Measurements from ENCODE around the gene NEK8. TPM values are rescaled to one million over a fixed set of nuclear protein-coding genes. Genes with fewer than 3 reads are reported as not detected.

The NEK8 gene
- total RNA-seq, 1 donor from 2014 or later: 29.7 TPM

DNA sequence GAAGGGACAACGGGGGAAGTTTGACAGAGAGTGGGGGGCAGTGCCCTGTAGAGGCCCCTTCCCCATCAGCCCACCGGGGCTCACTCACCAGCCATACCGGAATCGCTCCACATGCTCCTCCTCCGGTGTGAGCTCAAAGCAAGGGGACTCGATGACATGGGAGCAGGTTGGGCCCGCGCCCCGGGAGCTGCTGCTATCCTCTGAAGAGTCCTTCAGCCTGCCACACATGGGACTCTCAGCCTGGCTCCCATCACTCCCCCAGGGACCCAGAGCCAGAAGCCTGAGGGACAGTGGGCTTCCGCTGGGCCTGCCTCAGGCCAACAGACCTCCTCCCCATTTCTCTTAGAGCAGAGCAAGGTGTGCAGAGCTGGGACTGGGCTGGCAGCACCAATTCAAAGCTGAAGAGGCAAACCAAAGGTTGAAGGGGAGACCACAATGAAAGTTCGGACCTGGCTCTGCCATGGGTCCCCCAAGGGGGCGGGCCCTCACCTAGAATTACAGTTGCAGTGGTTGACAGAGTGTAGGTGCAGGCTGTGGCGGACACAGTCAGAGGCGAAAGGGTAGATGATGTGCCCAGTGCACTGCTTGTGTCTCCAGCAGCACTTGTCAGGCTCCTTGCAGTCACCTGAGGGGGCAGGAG, 24.2 kb upstream of the NEK8 start:
- intact Hi-C loops (cut with micrococcal nuclease): no loop called here
- peaks cover 59% of the 10 kb centered on the region for H3K36me3 Mint-ChIP-seq (ENCODE audit: low read depth)
- TF ChIP-seq, protein P1, sequence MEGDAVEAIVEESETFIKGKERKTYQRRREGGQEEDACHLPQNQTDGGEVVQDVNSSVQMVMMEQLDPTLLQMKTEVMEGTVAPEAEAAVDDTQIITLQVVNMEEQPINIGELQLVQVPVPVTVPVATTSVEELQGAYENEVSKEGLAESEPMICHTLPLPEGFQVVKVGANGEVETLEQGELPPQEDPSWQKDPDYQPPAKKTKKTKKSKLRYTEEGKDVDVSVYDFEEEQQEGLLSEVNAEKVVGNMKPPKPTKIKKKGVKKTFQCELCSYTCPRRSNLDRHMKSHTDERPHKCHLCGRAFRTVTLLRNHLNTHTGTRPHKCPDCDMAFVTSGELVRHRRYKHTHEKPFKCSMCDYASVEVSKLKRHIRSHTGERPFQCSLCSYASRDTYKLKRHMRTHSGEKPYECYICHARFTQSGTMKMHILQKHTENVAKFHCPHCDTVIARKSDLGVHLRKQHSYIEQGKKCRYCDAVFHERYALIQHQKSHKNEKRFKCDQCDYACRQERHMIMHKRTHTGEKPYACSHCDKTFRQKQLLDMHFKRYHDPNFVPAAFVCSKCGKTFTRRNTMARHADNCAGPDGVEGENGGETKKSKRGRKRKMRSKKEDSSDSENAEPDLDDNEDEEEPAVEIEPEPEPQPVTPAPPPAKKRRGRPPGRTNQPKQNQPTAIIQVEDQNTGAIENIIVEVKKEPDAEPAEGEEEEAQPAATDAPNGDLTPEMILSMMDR (IDR thresholded peaks at IDR 0.05): no peak
- ATAC-seq (ENCODE audit: low read depth) (no peak), DNase-seq (no peak)
- no peaks in the 10 kb centered on the region for H3K4me1 Mint-ChIP-seq
- POLR2A ChIA-PET: interaction anchor here (0.7 kb wide), 1 partner anchor 204 kb away, joined by 3 read pairs; no protein-coding TSS in a partner anchor
- no peak overlapping the region for H3K4me3 Mint-ChIP-seq
- no peak overlapping the region for H3K27ac Mint-ChIP-seq
- H3K27me3 Mint-ChIP-seq: no peaks in the 10 kb centered on the region
- H3K9me3 Mint-ChIP-seq: no peaks in the 10 kb centered on the region
- CTCF ChIA-PET: interaction anchor here (1.1 to 1.2 kb wide), 2 partner anchors 59 to 60 kb away, joined by 4 read pairs; no protein-coding TSS in a partner anchor

- ChIA-PET CTCF (interaction anchor here (1.2 kb wide), 1 partner anchor 59 kb away, joined by 4 read pairs; no protein-coding TSS in a partner anchor), POLR2A (interaction anchor here (0.6 kb wide), 1 partner anchor 59 kb away, joined by 13 read pairs; no protein-coding TSS in a partner anchor)
- no peak overlapping the region for H3K27ac Mint-ChIP-seq
- ATAC-seq (ENCODE audit: low read depth) (no peak), DNase-seq (no peak)
- H3K27me3 Mint-ChIP-seq: no peaks in the 10 kb centered on the region
- TF ChIP-seq, protein P1 (IDR thresholded peaks at IDR 0.05): no peak
- intact Hi-C loops (cut with micrococcal nuclease): no loop called here
- peaks cover 51% of the 10 kb centered on the region for H3K36me3 Mint-ChIP-seq (ENCODE audit: low read depth)
- H3K4me1 Mint-ChIP-seq: peaks cover 2% of the 10 kb centered on the region
- no peak overlapping the region for H3K4me3 Mint-ChIP-seq
- no peaks in the 10 kb centered on the region for H3K9me3 Mint-ChIP-seq
Observed at GRCh38 chr17:28705074-28705659, 23.4 kb upstream of the NEK8 start.

- Mint-ChIP-seq H3K4me3 (no peak overlapping the region), H3K27ac (no peak overlapping the region), H3K9me3 (no peaks in the 10 kb centered on the region), H3K27me3 (no peaks in the 10 kb centered on the region), H3K4me1 (peaks cover 7% of the 10 kb centered on the region), H3K36me3 (ENCODE audit: low read depth) (peaks cover 44% of the 10 kb centered on the region)
- POLR2A ChIA-PET: interaction anchor here (1.3 kb wide), 1 partner anchor 14 kb away, joined by 3 read pairs; the partner anchor contains the start of gene RPL23A
- ATAC-seq (ENCODE audit: low read depth) (no peak), DNase-seq (no peak)
- TF ChIP-seq, protein P1 (IDR thresholded peaks at IDR 0.05): no peak
- CTCF ChIA-PET: interaction anchor here (0.6 kb wide), 1 partner anchor 59 kb away, joined by 3 read pairs; no protein-coding TSS in a partner anchor
- intact Hi-C loops (cut with micrococcal nuclease): no loop called here
Observed at GRCh38 chr17:28705728-28706334, 22.8 kb upstream of the NEK8 start.

GRCh38 chr17:28706471-28707338, 21.9 kb upstream of the NEK8 start:
- Mint-ChIP-seq H3K4me1 (peaks cover 11% of the 10 kb centered on the region), H3K4me3 (no peak overlapping the region), H3K27me3 (no peaks in the 10 kb centered on the region), H3K36me3 (ENCODE audit: low read depth) (peaks cover 36% of the 10 kb centered on the region), H3K9me3 (no peaks in the 10 kb centered on the region), H3K27ac (no peak overlapping the region)
- CTCF ChIA-PET: interaction anchor here (0.6 to 1.6 kb wide), 2 partner anchors 60 to 196 kb away, joined by 3 read pairs; partner anchors contain the start of gene DHRS13
- ATAC-seq (ENCODE audit: low read depth) (no peak), DNase-seq (no peak)
- POLR2A ChIA-PET: interaction anchor here (1.3 kb wide), 1 partner anchor 13 kb away, joined by 3 read pairs; the partner anchor contains the start of gene RPL23A
- TF ChIP-seq, protein P1 (IDR thresholded peaks at IDR 0.05): no peak
- intact Hi-C loops (cut with micrococcal nuclease): no loop called here
